ENCODE measurements around the gene CFAP61.
"Not testable (repeated sequence)": the region's sequence is repeated elsewhere in the genome, so short reads cannot be mapped to it uniquely, and the experiment has no call there.

The CFAP61 gene

DNA sequence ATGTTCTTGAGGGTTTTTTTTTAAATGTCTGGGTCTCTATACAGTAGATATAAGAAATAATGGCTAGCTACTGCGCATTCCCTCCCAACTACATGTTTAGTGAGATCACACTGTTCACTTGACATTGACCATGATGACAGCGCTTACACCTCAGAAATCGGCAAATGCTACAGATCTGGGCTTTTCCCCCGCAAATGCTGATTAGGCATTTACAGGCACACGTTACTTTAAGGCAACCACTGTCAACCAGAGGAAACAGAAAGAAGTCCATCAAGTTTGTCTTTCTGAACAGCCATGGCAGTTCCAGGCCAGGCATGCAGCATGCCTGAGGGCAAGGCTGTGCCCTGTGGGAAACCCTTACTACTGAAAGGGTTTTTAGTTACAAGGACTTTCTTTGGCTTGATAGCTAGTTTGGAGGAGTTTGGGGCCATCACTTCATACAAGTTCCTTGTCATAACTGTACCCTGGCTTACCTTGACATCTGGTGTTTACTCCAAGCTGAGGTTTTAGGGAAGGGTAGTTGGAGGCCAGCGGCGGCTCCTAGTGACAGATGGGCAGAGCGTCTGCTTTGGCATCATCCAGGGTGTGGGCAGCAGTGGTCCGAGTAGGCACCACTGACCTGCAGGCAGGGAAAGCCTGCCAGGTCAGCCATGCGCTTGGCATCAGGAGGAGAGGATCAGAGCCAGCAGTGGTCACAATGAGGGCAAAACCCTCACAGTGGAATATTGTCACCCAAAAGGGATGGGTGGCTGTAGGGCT is 43.0 kb downstream of the CFAP61 start:
- DNase-seq: no peak

DNA sequence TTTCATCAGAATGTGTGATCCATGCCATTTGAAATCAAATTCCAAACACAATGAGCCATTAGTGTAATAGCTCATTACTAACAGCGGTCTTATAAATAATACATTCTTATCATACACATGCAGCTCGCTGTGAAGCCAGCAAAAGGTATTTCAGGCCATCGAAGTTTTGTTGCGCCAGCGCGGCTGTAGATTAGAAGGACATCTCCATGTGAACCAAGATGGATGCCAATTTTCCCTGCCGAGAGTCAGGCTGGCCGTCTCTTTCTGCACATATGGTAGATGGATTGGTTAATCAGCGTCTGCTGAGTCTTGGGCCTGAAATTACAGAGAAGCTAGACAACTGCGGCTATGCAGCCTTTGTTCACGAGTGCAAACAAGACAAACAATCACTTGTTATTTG is 44.1 kb downstream of the CFAP61 start:
- DNase-seq: no peak

DNA sequence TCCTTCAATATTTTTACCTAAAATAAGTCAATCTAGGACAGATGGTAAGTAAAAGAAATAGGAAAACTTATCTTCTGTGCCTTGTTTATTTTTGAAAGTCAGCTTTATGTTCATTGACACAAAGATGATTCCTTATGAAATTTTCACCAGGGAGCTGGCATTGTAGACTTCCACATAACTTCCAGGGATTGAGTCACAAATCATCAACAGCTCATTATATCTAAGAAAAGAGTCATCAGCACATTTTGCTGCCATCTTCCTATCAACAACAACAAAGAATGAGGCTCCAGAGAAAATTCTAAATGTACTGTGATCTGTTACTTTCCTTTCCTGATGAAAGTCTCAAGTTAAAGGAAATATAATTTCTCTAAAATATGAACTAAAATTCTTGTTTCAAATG is 48.5 kb downstream of the CFAP61 start:
- no peak for DNase-seq

DNA sequence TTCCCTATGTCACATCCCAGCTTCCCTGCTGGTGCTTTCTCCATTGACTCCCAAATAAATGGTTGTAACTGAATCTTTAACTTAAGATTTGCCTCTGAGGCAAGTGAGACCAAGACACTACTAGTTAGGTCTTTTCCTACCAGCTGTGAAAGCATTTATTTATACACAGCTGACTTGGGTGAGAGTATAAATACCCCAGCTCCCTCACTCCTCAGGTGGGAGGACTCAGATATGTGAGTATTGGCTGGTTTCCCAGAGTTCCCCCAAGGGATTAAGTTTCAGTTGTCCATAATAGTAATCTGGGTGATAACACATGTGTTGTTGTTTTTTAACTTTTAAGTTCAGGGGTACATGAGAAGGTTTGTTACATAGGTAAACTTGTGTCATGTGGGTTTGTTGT is 49.8 kb downstream of the CFAP61 start:
- no peak for DNase-seq

DNA sequence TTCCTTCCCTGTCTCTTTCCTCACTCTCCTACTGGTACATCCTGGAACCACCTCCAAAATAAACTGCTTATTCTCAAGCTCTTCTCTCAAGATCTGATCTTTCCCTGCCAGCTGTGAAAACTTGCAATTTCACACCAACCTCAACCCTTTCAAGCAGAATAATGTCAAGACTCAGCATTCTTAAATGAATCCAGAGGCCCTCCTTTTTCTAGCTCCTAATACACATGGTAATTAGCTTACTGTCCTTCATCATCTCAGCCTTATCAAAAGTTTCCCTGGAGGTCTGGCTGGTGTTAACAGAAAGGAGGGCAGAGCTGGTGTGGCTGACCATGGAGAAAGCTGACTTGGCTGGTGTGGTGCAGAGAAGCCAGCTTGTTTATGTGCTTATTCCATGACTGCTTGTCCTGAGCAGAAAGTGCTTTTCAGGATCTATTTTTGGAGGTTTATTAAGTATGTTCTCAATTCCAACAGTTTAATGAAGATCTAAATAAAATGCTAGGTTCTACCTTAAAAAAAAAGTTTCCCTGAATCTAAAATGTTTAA is 50.5 kb downstream of the CFAP61 start:
- no peak for DNase-seq

DNA sequence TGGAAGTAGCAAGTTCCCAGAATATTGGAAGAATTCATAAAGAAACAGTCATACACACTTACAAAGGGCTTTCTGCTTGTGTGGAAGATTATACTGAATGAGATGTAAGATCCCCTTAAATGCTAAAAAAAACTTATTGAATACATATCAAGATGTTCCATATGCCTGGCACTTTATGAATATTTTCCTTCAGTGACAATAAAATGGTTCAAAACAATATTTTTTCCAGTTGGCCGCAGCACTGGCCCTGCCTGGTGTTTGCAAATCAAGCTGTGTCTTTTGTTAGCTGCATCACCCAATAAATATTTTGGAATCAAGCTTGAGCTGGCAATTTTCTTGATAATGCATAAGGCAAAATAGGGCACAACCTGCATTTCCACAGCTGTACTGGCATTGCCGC is 51.2 kb downstream of the CFAP61 start:
- DNase-seq: no peak

DNA sequence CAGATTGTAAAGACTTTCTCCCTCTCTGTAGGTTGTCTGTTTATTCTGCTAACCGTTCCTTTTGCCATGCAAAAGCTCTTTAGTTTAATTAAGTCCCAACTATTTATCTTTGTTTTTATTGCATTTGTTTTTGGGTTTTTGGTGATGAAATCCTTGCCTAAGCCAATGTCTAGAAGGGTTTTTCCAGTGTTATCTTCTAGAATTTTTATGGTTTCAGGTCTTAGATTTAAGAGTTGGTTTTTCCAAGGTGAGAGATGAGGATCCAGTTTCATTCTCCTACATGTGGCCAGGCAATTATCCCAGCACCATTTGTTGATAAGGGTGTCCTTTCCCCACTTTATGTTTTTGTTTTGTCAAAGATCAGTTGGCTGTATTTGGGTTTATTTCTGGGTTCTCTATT is 70.9 kb downstream of the CFAP61 start:
- DNase-seq: not testable (repeated sequence)

DNA sequence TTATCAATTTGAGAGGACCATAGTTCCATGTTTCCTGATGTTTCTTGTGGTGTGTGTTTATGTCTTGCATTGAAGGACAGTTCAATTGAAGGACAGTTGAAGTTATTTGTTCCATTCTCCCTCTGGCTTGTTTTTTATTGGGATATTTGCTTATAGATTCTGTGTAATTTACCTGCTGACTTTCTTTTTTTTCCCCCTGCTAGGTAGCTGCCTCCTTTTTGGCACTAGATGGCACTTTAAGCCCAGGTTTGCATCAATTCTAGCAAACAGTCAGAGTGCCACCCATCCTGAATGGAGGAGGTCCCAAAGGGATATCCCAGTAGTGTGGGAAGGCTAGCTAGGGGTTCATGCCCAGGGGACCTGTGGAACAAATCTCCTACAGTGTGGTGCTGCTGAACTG is 78.1 kb downstream of the CFAP61 start:
- peak; percentile 4 for DNase-seq

DNA sequence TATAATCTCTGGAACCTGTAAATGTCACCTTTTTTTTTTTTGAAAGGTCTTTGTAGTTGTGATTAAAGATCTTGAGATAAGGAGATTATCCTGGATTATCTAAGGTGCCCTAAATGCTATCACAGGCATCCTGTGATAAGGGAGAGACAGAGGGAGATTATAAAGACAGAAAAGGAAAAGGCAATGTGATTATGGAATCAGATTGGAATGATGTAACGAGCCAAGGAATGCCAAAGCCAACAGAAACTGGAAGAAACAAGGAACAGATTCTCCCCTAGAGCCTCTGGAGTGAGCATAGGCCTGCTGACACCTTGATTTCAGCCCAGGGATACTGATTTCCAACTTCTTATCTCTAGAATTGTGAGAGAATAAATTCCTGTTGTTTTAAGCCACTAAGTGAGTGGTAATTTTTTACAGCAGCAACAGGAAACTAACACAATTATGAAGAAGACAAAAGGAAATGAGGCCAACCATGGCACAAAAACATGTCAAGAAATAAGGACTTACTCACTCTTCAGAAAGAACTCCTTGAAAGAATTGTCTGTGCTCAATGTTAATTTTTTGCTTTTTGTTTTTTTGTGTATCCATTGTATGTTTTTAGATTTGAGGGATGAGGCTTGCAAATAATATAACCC is 82.7 kb downstream of the CFAP61 start:
- DNase-seq: no peak

DNA sequence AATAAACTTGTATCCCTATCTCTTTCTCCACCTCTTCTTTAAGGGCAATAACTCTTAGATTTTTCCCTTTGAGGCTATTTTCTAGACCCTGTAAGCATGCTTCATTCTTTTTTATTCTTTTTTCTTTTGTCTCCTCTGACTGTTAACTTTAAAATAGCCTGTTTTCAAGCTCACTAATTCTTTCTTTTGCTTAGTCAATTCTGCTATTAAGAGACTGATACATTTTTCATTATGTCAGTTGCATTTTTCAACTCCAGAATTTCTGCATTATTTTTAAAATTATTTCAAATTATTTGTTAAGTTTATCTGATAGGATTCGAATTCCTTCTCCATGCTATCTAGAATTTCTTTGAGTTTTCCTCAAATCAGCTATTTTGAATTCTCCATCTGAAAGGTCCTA is 84.0 kb downstream of the CFAP61 start:
- no peak for DNase-seq

DNA sequence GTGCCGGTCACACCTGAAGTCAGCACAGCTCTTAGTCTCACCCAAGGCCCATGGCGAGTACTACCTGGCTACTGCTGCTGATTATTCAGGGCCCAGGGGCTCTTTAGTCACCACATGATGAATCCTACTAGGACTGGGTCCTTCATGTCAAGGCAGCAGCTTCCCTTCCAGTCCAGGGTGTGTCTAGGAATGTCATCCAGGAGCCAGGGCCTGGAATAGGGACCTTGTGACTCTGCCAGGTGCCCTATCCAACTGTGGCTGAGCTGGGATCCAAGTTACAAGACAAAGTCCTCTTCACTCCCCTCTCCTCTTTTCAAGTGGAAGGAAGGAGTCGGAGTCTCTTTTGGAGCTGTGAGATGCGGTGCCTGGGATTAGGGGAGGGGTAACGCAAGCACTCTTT is 85.5 kb downstream of the CFAP61 start:
- no peak for DNase-seq

DNA sequence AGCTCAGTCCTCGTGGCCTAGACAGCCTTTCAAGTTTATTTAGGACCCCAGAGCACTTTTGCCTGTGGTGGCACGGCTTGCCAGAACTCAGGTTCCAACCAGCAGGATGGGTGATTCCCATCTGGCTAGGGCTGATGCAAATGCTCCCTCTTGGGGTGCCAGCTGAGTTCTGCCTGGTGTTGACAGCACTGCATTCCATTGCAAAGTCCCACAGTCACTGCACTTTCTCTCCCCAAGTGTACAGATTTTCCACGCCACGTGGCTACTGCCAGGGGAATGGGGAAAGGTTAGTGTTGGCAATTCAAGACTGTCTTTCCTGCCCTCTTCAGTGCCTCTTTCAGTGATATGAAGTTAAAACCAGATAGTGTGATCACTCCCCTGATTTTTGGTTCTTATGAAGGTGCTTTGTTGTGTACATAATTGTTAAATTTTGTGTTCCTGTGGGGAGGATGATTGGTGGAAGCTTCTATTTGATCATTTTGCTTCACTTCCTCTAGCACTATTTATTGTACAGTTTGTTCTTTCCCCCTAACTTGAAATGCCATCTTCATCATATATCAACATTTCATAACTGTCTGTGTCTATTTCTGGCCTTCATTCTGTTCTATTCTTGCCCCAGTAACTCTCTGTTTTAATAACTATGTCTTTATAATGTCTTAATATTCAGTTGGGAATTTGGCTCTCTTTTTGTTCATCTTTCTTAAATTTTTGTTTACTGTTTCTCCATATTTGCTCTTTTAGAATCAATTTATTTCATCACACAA is 86.2 kb downstream of the CFAP61 start:
- no peak for DNase-seq

DNA sequence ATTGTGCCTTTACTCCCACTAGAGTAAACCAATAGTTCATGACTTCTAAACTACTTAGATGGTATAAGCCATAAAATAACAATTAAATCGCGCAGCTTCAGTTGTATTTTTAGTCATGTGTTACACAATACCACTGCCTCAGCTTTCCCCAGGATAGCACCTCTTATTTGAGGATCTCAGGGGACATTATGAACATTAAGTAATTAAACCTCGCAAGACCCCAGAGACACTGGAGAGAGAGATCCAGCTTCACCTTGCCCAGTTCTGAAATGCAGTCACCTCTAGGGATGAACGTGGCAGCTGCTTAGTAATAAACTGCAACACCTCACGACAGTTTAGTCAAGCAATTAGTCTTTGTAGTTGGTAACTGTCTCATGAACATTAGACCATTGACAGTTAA is 87.1 kb downstream of the CFAP61 start:
- DNase-seq: no peak

DNA sequence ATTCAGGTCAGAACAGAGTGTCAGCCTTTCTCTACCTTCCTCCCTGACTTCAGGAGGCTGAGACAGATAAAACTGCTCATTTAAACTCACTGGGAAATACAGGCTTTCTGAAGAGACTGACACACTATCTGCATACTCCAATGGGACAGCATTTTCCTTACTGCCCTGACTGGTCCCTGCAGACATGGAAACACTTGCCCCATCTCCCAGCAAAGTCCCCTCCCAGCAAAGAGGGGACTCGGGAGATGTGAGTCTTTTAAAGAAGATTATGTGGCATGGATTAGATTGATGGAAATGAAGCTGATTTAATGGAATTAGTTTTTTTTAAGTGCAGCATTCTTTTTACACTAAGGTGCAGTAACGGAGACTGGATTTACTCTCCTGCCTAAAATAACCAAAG is 90.8 kb downstream of the CFAP61 start:
- DNase-seq: no peak

DNA sequence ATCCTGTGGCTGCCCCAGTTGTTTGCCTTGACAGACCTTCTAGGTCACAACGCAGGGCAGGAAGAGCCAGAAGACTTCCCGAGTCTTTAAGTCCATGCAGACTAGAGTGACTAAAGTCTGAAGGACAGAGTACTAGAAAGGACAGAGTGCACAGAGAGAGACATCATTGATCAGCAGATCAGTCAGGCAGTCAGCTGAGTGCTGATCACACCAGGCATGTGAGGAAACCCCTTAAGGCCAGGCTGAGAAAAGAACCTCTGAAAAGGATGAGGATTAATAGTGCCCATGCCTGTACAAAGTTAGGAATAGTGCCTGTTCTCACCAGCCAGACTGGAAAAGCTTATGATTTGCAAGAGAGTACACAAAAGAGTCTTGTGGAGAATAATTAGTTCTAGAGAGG is 91.3 kb downstream of the CFAP61 start:
- DNase-seq: no peak

DNA sequence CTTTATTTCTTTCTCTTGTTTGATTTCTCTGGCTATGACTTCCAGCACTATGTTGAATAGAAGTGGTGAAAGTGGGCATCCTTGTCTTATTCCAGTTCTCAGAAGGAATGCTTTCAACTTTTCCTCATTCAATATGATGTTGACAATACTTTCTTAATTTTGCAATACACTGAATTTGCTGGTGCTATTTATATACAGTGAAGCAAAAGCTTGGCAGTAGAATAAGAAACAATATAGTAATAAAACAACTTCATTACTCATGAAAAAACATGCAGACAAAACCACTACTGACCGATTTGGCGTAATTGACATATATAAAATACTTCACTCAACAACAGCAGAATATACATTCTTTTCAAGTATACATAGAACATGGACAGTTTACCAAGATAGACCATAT is 96.4 kb downstream of the CFAP61 start:
- DNase-seq: no peak

DNA sequence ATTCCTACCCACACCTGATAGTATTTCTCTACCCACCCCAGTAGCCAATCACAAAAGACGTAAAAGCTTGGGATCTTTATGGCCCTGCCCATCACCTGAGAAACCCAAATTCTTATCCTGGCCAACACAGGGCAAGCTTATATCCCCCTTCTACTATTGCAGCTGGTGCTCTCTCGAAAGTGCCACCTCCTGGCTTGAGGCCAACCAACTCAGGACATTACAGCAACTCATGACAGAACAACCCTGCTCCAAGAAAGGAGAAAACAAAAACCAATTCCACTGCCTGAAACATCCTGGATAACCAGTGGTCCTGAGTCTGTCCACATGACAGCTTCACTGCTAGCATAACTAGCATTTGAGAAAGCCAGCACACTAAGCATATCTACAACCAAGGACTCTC is 97.9 kb downstream of the CFAP61 start:
- DNase-seq: no peak

DNA sequence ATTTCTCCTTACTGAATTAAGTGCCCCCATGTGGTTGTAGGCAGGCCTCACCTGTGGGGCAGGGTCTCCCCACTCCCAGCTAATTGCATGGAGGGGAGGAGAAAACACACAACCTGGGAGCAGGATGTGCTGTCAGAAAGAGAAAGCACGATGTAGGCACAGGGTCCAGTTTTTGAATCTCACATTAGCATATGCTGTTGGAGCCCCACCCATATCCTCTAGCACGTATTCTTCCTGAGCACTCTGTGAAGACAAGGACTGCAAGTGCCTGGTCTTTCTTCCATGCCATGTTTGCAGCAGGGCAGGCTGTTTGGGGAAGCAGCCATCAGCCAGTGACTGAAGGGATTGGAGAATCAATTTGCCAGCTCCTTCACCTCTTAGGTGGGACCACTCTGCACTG is 108.2 kb downstream of the CFAP61 start:
- no peak for DNase-seq

DNA sequence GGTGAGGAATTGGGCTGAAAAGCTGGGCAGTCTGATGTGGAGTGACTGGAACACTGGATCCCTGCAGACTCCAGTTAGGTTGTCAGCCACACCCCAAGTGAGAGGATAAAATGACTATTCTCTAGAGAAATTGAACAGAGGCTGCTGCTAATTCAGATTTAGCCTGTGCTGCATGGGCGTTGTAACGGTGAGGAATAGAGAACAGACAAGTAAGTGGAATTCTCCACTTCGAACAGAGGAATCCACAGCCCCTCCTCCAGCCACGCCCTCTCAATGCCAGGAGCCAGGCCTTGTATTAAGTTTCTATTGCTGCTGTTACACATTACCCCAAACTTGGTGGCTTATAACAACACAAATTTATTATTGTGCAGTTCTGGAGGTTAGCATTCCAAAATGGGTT is 109.3 kb downstream of the CFAP61 start:
- no peak for DNase-seq

DNA sequence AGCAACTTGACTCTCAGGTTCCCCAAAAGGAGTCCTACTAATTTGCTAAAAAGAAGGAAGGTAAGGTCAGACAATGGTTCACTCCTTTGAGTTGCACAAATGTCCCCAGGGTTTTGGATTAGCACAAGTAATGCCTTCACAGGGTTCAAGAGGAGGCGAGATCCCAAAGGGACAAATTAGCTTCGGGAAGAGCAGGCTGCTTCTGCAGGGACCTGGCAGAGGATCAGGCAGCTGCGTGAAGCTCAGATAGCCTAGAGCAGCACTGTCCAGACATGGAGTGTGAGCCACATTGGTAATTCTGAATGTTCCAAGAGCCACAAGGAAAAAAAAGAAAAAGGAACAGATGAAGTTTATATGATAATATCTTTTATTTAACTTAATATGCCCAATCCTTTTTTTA is 115.4 kb downstream of the CFAP61 start:
- no peak for DNase-seq

DNA sequence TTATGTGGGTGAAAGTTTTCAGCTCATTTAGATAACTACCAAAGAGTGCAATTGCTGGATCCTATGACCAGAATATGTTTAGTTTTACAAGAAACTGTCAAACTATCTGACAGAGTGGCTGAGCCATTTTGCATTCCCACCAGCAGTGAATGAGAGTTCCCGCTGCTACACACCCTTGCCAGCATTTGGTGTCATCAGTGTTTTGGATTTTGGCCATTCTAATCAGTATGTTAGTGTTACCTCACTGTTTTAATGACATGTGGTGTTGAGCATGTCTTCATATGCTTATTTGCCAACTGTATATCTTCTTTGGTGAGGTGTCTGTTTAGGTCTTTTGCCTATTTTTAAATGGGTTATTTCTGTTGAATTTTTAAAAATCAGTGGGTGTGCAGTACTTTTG is 120.9 kb downstream of the CFAP61 start:
- no peak for DNase-seq

DNA sequence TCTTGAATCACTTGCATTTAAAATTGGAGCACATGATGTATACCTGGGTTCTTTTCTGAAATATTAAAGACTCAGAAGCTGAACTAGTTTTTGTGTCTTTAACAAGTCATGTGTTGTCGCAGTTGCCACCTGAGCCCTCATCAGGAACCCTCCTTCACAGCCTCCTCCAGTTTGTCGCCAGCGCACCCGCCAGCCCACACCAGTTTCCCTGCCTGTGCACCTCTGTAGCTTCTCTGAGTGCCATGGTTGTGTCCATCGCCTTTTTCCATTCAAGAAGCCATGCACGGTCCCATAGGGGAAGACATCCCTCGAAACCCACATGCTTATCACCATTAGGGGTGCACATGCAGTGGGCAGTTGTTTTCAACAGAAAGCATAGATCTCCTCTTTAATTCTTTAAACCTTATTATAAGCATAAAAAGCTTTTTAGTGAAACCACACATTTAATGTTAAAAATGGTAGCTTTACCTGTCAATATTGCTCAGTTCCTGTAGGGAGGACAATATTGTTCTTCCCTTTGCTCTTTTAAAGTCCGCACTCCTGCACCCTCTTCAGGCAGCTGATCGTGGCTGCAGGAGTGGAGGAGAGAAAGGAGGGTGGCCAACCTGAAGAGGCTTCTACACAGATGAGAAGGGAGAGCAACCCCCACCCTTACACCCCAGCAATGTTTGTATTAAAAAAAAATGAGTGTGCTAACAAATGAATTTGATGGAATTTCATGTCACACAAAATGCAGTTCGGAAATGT is 121.9 kb downstream of the CFAP61 start:
- DNase-seq: no peak

DNA sequence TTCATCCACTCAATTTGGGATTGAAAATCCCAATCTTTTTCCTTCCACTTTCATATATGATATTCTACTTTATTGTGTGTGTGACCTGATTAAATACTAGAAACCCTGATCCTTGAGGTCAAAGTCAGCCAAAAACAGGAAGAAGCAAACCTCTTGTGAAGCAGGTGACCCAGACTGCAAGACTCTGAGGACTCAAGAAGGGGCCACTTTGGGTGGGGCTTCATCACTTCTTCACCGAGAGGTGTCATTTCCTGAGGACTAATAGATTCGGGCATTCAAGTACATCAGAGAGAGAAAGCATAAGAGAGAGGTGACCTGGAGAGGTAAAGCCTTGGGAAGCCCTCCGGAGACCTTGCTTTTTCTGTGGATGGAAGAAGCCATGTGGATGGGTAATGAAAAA is 129.0 kb downstream of the CFAP61 start:
- DNase-seq: no peak
